HL-60 (cell line): ENCODE results near the gene CIC.
A peak's percentile ranks its signal among the peaks of the same experiment; 100 is the strongest.

Experiments
- DNase-seq, 2 experiments: peaks; one replicate each; pipeline ENCODE4 v3.0.0-alpha.2; 2010 to 2020; ENCODE audit warnings: low read depth in 1 of 2, low spot score in 1 of 2
- H3K27ac ChIP-seq: fragments of 250-450 bp; sonication (Bioruptor Pico); replicated peaks from 2 replicates; pipeline ENCODE4 v1.5.1; 2020; ENCODE audit warnings: mild to moderate bottlenecking, moderate library complexity
- H3K27me3 ChIP-seq: fragments of 250-450 bp; sonication (Bioruptor Pico); 2 replicates; pipeline ENCODE4 v1.5.1; 2021; ENCODE audit warnings: mild to moderate bottlenecking, moderate library complexity; ENCODE audit not compliant: insufficient read depth, poor library complexity, severe bottlenecking
- H3K4me3 ChIP-seq: replicated peaks from 2 replicates; pipeline ENCODE4 v1.5.1; 2011; ENCODE audit warnings: mild to moderate bottlenecking, control low read depth, low read length; ENCODE audit not compliant: insufficient read depth
- CTCF ChIP-seq: IDR thresholded peaks from one replicate; pipeline ENCODE4 v1.5.1; 2011; ENCODE audit warnings: low read length, control low read depth, inconsistent platforms; ENCODE audit not compliant: insufficient read depth
- GABPA ChIP-seq: IDR thresholded peaks from 2 replicates; pipeline ENCODE4 v1.6.1; 2012; ENCODE audit warnings: low read depth
- POLR2AphosphoS5 ChIP-seq: IDR thresholded peaks from 2 replicates; pipeline ENCODE4 v1.6.1; 2012; ENCODE audit warnings: low read depth
- REST ChIP-seq: IDR thresholded peaks from 2 replicates; pipeline ENCODE4 v1.6.1; 2012; ENCODE audit warnings: low read depth; ENCODE audit not compliant: insufficient replicate concordance
- SPI1 ChIP-seq: IDR thresholded peaks from 2 replicates; pipeline ENCODE4 v1.6.1; 2012; ENCODE audit warnings: low read depth, mild to moderate bottlenecking, borderline replicate concordance

CIC gene

GRCh38 chr19:42316223-42317211 lies 47.5 kb downstream of the CIC start:
- H3K4me3 ChIP-seq = peak overlapping the region; percentile 23
- peaks cover 17% of the 10 kb centered on the region for H3K27me3 ChIP-seq
- DNase-seq = peak; percentile 50 to 68
- TF ChIP-seq GABPA (peak; percentile 39), CTCF (no peak), POLR2AphosphoS5 (0 out of 2 replicates have a peak, but pooled peaks have one; percentile 16), SPI1 (no peak), REST (no peak)
- no peak overlapping the region for H3K27ac ChIP-seq

DNA sequence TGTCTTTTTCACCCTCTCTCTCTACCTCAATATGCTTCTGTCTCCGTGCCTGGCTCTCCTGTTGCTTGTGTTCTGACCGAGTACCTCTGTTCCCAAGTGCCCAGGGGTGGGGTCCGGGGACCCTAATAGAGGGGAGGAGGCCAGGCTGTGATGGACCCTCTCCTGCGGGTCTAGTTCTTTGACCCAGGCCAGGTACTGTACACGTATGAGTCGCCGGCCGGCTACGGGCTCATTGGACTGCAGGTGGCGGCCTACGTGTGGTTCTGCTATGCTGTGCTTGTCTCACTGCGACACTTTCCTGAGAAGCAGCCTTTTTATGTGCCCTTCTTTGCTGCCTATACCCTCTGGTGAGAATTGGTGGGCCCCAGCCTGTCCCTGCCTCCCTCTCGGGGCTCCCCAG lies 48.5 kb downstream of the CIC start:
- no peak for TF ChIP-seq CTCF
- no peak for TF ChIP-seq SPI1
- no peak for TF ChIP-seq REST
- no peak for TF ChIP-seq POLR2AphosphoS5
- H3K27me3 ChIP-seq = peaks cover 11% of the 10 kb centered on the region
- H3K4me3 ChIP-seq = no peak overlapping the region
- no peak for DNase-seq
- no peak overlapping the region for H3K27ac ChIP-seq

DNA sequence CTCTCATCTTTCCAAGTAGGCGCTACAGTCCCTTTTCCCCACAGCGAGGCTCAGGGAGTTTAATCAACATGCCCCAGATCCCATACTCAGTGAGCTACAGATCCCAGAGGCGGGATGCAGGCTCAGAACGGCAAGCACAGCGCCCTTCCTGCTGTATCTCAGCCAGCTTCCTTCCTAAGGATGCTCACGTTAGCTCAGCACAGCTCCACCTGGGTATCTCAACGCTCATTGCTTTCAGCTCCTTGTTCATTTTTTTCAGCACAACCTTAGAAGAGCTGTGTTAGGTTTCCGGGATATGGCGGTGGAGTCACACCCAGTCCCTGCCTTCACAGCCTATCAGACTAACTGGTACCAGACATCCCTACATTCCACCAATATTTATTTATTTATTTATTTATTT lies 53.3 kb downstream of the CIC start:
- Histone ChIP-seq H3K4me3 (no peak overlapping the region), H3K27ac (no peak overlapping the region), H3K27me3 (peaks cover 7% of the 10 kb centered on the region)
- TF ChIP-seq POLR2AphosphoS5 = no peak
- TF ChIP-seq GABPA = no peak
- TF ChIP-seq REST = no peak
- no peak for TF ChIP-seq CTCF
- no peak for TF ChIP-seq SPI1
- no peak for DNase-seq
